CD4-positive, alpha-beta T cell (primary cell): ENCODE results near the gene FSHR. TPM values are rescaled to one million over a fixed set of nuclear protein-coding genes. Genes with fewer than 3 reads are reported as not detected.

Source experiments
- ATAC-seq: fragments of 200-7000 bp; cut with Tn5 transposase; one replicate; pipeline ENCODE4 v1.10.0; 2022; ENCODE audit warnings: mild to moderate bottlenecking; ENCODE audit not compliant: poor library complexity
- CTCF ChIA-PET: fragments of 350-600 bp; sonication (Branson Sonifier 250); formaldehyde crosslinking; loops from one replicate; lab custom pipeline; 2021; ENCODE audit warnings: antibody characterized with exemption, inconsistent platforms; lab: Charles Lee
- POLR2A ChIA-PET: fragments of 350-600 bp; sonication (Branson Sonifier 250); formaldehyde crosslinking; loops from one replicate; lab custom pipeline; 2021; ENCODE audit warnings: antibody characterized with exemption, inconsistent platforms; lab: Charles Lee
- DNase-seq, 14 experiments: peaks; one replicate each; pipeline ENCODE4 v3.0.0-alpha.2; 2013 to 2020; ENCODE audit warnings: mixed read lengths in 2 of 14
- H3K27ac ChIP-seq, 2 donors: one replicate each; pipeline versions ENCODE4 v1.5.1 to v1.7.0; 2013; ENCODE audit warnings: low read length in 2 of 2, low read depth in 1 of 2, mild to moderate bottlenecking in 1 of 2
- H3K27me3 ChIP-seq, 2 experiments: 1 replicate in 1 of 2; 2 replicates in 1 of 2; pipeline versions ENCODE4 v1.6.1 to v1.7.0; 2013; ENCODE audit warnings: low read length in 2 of 2, control low read depth in 1 of 2, mild to moderate bottlenecking in 1 of 2, moderate library complexity in 1 of 2; ENCODE audit not compliant: insufficient read depth in 2 of 2, control insufficient read depth in 1 of 2
- H3K36me3 ChIP-seq: one replicate; pipeline ENCODE4 v1.6.1; 2013; ENCODE audit warnings: low read length, control low read depth; ENCODE audit not compliant: insufficient read depth
- H3K4me1 ChIP-seq: one replicate; pipeline ENCODE4 v1.6.1; 2013; ENCODE audit warnings: low read length, control low read depth; ENCODE audit not compliant: insufficient read depth
- H3K4me3 ChIP-seq: one replicate; pipeline ENCODE4 v1.5.1; 2013; ENCODE audit warnings: mild to moderate bottlenecking, low read length, moderate library complexity
- H3K9me3 ChIP-seq, 2 experiments: 1 replicate in 1 of 2; 2 replicates in 1 of 2; pipeline versions ENCODE4 v1.6.1 to v1.7.0; 2013; ENCODE audit warnings: low read length in 2 of 2, mild to moderate bottlenecking in 2 of 2, control low read depth in 1 of 2, moderate library complexity in 1 of 2; ENCODE audit not compliant: control insufficient read depth in 1 of 2, insufficient read depth in 1 of 2
- H3K27ac Mint-ChIP-seq: one replicate; pipeline ENCODE4 v1.8.0; 2020; ENCODE audit warnings: mixed read lengths
- H3K27me3 Mint-ChIP-seq: one replicate; pipeline ENCODE4 v1.8.0; 2021; ENCODE audit warnings: mixed read lengths
- H3K36me3 Mint-ChIP-seq: one replicate; pipeline ENCODE4 v1.8.0; 2021; ENCODE audit warnings: low read depth, mixed read lengths
- H3K4me1 Mint-ChIP-seq: one replicate; pipeline ENCODE4 v1.8.0; 2021; ENCODE audit warnings: low read depth, mixed read lengths
- H3K4me3 Mint-ChIP-seq: one replicate; pipeline ENCODE4 v1.8.0; 2020; ENCODE audit warnings: mild to moderate bottlenecking, mixed read lengths
- H3K9me3 Mint-ChIP-seq: one replicate; pipeline ENCODE4 v1.8.0; 2020; ENCODE audit warnings: mixed read lengths
- CTCF ChIP-seq: fragments of 200-600 bp; IDR thresholded peaks from one replicate; pipeline ENCODE4 v1.8.0; 2022; ENCODE audit warnings: antibody characterized with exemption, mild to moderate bottlenecking
- intact Hi-C, 2 experiments: fragments of 100-400 bp; cut with DNase I in 1 of 2; cut with micrococcal nuclease in 1 of 2; formaldehyde crosslinking; loops; one replicate each; pipeline versions ENCODE4 v1.15.1 to v1.9.0; 2023 to 2025; cut with DNase I, micrococcal nuclease
- total RNA-seq, 174 experiments: library from RNA in 2 of 174; stranded (reverse) in 2 of 174; gene quantifications; one replicate each; pipeline ENCODE4 v1.2.3 and lab custom pipeline; 2021 to 2026

FSHR gene
- total RNA-seq, 2 experiments from 2014 or later, result not detected

GRCh38 chr2:49122107-49122506, 32.2 kb downstream of the FSHR start:
- no peaks in the 10 kb centered on the region for H3K36me3 Mint-ChIP-seq
- no peaks in the 10 kb centered on the region for H3K27me3 Mint-ChIP-seq
- ChIA-PET CTCF (no interaction called here), POLR2A (no interaction called here)
- peaks cover under 1% of the 10 kb centered on the region for H3K9me3 Mint-ChIP-seq
- no peaks in the 10 kb centered on the region for H3K36me3 ChIP-seq
- no peak overlapping the region for H3K27ac Mint-ChIP-seq
- H3K27me3 ChIP-seq, result no peaks in the 10 kb centered on the region
- peaks cover 0 to 5% of the 10 kb centered on the region in 2 experiments for H3K9me3 ChIP-seq
- no peaks in the 10 kb centered on the region for H3K4me1 ChIP-seq
- H3K27ac ChIP-seq, result no peak overlapping the region
- no peak for DNase-seq
- intact Hi-C loops, result no loop called here
- H3K4me1 Mint-ChIP-seq, result no peaks in the 10 kb centered on the region
- H3K4me3 ChIP-seq, result no peak overlapping the region
- no peak for ATAC-seq
- TF ChIP-seq CTCF, result no peak
- no peak overlapping the region for H3K4me3 Mint-ChIP-seq

- no peaks in the 10 kb centered on the region for H3K9me3 Mint-ChIP-seq
- H3K36me3 Mint-ChIP-seq, result no peaks in the 10 kb centered on the region
- intact Hi-C loops, result no loop called here
- Histone ChIP-seq H3K9me3 (no peaks in the 10 kb centered on the region), H3K4me3 (no peak overlapping the region), H3K36me3 (no peaks in the 10 kb centered on the region), H3K27me3 (no peaks in the 10 kb centered on the region), H3K4me1 (no peaks in the 10 kb centered on the region), H3K27ac (no peak overlapping the region)
- DNase-seq (no peak), ATAC-seq (no peak)
- no peak overlapping the region for H3K27ac Mint-ChIP-seq
- no peaks in the 10 kb centered on the region for H3K27me3 Mint-ChIP-seq
- ChIA-PET CTCF (no interaction called here), POLR2A (no interaction called here)
- no peak for TF ChIP-seq CTCF
- H3K4me3 Mint-ChIP-seq, result no peak overlapping the region
- H3K4me1 Mint-ChIP-seq, result no peaks in the 10 kb centered on the region
These were observed 41.3 kb downstream of the FSHR start for GRCh38 chr2:49113046-49113445.

GRCh38 chr2:49111456-49111855, 42.9 kb downstream of the FSHR start:
- H3K4me3 ChIP-seq, result no peak overlapping the region
- Mint-ChIP-seq H3K27ac (no peak overlapping the region), H3K9me3 (no peaks in the 10 kb centered on the region), H3K27me3 (no peaks in the 10 kb centered on the region), H3K4me3 (no peak overlapping the region), H3K36me3 (no peaks in the 10 kb centered on the region), H3K4me1 (no peaks in the 10 kb centered on the region)
- no peaks in the 10 kb centered on the region for H3K9me3 ChIP-seq
- no peaks in the 10 kb centered on the region for H3K36me3 ChIP-seq
- H3K27ac ChIP-seq, result no peak overlapping the region
- DNase-seq, result no peak
- H3K27me3 ChIP-seq, result no peaks in the 10 kb centered on the region
- TF ChIP-seq CTCF, result no peak
- ChIA-PET POLR2A (no interaction called here), CTCF (no interaction called here)
- intact Hi-C loops, result no loop called here
- ATAC-seq, result no peak
- no peaks in the 10 kb centered on the region for H3K4me1 ChIP-seq
